ENCODE measurements around the gene SLCO3A1.

Gene SLCO3A1

DNA sequence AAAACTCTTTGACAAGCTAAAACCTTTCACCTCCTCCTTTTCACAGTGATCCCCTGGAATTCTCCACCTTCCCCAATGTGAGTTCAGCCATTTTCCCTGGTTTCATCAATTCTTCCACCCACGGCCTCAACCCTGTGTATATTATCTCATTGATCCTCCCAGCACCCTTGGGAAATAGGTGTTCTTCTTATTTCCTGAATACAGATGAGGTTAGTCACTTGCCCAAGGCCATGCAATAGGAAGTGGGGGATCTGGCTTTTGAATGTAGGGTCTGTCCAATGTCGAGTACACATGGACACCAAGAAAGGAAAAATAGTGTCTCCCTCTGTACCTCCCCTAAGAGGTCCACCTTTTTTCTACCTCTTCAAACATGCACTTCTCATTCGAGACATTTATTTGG is 277.4 kb downstream of the SLCO3A1 start:
- peaks cover 5% of the 10 kb centered on the region for H3K36me3 Mint-ChIP-seq (ENCODE audit: low read depth)
- ATAC-seq = no peak
- no peaks in the 10 kb centered on the region for H3K27me3 Mint-ChIP-seq
- no peaks in the 10 kb centered on the region for H3K9me3 Mint-ChIP-seq
- no peak overlapping the region for H3K27ac Mint-ChIP-seq
- DNase-seq = no peak
- no peaks in the 10 kb centered on the region for H3K4me1 Mint-ChIP-seq
- no peak overlapping the region for H3K4me3 Mint-ChIP-seq

DNA sequence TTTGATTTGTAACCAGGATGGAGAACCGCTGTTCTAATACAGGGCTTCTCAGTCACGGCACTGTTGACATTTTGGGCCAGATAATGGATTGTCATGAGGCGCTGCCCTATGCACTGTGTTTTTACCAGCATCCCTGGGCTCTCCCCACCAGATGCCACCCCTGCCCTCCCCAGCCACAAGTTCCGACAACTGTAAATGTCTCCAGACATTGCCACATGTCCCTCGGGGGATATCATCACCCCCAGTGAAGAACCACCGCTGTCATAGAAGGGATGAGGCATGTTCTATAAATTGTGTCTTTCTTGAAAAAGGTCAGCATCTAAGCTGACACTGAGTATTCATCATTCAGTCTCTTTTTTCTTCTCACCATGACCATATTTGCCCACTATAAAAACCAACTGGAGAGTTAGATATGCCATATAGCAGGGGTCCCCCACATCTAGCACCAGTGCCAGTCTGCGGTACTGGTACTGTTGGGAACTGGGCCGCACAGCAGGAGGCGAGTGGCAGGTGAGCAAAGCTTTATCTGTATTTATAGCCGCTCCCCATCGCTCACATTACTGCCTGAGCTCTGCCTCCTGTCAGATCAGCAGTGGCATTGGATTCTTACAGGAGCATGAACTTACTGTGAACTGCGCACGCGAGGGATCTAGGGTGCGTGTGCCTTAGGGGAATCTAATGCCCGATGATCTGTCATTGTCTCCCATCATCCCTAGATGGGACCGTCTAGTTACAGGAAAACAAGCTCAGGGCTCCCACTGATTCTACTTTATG is 279.7 kb downstream of the SLCO3A1 start:
- H3K27ac Mint-ChIP-seq = no peak overlapping the region
- no peak overlapping the region for H3K4me3 Mint-ChIP-seq
- peaks cover 5% of the 10 kb centered on the region for H3K36me3 Mint-ChIP-seq (ENCODE audit: low read depth)

DNA sequence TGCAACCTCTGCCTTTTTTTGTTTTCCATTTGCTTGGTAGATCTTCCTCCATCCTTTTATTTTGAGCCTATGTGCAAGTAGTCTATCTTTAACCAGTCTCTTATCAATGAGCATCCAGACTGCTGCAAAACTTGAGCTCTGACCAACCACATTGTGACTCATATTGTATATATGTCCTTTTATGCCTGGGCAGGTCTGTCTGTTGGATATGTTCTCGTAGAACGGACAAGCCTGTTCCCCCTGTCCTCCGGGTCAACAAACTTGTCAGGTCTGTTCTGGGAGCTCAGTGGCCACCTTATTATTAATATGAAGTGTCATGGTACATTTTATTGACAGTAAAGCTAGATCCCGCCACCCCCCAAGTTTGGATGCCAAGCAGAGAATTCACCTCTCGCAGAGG is 287.3 kb downstream of the SLCO3A1 start:
- Mint-ChIP-seq H3K4me3 (no peak overlapping the region), H3K4me1 (no peaks in the 10 kb centered on the region), H3K27me3 (no peaks in the 10 kb centered on the region), H3K9me3 (no peaks in the 10 kb centered on the region), H3K36me3 (ENCODE audit: low read depth) (no peaks in the 10 kb centered on the region), H3K27ac (no peak overlapping the region)
- ATAC-seq (no peak), DNase-seq (no peak)

More for the DNA sequence above, 279.7 kb downstream of the SLCO3A1 start:
- DNase-seq (no peak), ATAC-seq (no peak)
- H3K4me1 Mint-ChIP-seq = no peaks in the 10 kb centered on the region
- H3K9me3 Mint-ChIP-seq = no peaks in the 10 kb centered on the region
- no peaks in the 10 kb centered on the region for H3K27me3 Mint-ChIP-seq

DNA sequence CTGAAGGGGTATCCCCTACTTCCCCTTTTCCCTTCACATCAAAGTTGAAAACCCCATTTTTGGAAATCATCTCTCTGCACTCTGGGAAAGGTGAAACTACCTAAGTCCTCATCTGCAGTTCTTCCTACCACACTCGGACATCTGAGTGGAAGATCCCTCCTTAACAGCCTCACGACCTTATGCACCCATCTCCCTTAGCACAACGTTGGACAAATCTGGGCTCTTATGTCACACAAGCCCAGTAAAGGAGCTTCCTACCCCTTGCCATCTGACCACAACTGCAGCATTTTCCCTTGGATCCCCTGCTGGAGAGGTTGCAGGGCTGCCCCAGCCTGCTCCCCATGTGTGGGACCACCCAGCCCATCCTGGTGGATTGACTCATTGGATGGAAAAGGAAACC is 288.1 kb downstream of the SLCO3A1 start:
- H3K36me3 Mint-ChIP-seq (ENCODE audit: low read depth) = no peaks in the 10 kb centered on the region
- H3K27me3 Mint-ChIP-seq = no peaks in the 10 kb centered on the region
- H3K4me3 Mint-ChIP-seq = no peak overlapping the region
- no peak for ATAC-seq
- no peak overlapping the region for H3K27ac Mint-ChIP-seq
- no peaks in the 10 kb centered on the region for H3K9me3 Mint-ChIP-seq
- H3K4me1 Mint-ChIP-seq = no peaks in the 10 kb centered on the region
- DNase-seq = no peak

DNA sequence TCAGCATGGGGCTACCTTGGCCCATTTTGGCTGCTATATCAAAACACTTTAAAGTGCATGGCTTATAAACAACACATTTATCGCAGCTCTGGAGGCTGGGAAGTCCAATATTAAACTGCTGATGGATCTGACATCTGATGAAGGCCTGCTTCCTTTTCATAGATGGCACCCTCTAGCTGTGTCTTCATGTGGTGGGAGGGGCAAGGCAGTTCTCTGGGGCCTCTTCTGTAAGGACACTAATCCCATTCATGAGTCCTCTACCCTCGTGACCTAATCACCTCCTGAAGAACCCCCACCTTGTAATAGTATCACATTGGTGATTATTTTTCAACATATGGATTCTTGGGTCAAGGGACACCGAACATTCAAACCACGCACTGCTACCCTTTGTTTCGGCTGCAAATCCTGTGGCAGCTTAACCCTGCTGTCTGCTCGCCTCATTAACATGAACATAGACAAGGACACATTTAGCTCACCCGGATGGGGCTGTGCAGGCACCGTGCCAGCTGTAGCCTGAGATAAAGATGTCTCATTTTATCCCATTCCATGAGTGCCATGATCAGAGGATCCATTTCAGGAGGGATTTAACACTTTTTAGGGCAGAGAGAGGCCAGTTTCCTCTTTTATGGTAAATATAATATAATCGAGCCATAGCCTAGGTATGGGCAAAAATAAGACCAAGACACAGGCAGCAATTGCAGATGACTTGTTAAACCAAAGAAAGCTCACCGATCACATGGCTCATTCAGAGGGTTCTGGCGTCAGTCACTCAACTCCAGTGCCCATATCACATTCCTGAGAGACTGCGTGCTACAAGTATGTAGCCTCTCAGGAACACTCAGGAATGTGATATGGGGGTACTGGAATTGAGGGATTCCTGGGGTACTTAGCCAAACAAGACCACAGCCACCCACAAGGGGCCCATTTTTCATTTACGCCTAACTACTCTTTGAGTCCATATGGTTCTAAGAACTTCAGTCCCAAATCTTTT is 289.0 kb downstream of the SLCO3A1 start:
- Mint-ChIP-seq H3K36me3 (ENCODE audit: low read depth) (no peaks in the 10 kb centered on the region), H3K4me1 (no peaks in the 10 kb centered on the region), H3K9me3 (no peaks in the 10 kb centered on the region), H3K4me3 (no peak overlapping the region), H3K27ac (no peak overlapping the region), H3K27me3 (no peaks in the 10 kb centered on the region)
- no peak for ATAC-seq
- no peak for DNase-seq

DNA sequence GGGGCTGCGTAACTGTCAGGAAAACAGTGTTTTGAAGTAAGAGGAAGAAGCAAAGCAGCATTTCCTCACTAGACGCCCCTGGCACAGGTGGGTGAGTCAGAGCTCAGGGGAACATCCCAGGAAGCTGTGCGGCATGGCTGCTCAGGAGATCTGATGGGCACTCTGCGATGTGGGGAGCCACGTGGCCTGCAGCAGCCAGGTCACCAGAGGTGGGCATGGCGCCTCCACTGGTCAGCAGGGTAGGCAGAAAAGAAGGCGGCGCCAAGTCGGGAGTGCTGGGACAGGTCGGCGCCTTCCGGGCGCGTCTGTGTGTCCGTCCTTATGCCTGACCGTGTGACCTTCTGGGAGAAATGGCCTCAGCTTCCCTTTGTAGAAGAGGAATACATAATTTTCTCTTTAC is 290.3 kb downstream of the SLCO3A1 start:
- ATAC-seq = no peak

DNA sequence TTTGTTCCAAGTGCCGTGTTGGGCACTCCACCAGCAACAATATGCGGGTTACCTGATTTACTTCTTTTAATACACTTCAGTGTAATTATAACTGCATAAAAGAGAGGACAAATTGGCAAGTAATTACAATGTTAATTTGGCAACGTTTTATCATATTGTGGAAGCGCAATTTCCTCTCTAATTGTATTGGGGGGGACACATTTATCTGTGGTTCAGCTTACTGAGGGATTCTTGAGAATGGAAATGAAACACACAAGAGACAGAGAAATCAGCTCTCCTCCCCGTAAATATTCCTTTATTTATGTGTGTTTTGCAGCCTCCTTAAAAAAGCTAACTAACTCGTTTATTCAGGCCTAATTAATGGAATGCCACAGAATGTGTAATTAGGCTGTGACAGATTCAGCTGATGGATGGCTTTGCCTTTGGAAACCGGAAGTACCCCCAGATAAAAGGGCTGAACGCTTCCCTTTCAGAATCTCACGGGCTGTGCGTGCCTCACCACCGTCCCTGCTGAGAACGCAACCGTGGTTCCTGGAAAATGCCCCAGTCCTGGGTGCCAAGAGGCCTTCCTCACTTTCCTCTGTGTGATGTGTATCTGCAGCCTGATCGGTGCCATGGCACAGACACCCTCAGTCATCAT is 293.1 kb downstream of the SLCO3A1 start:
- no peaks in the 10 kb centered on the region for H3K9me3 Mint-ChIP-seq
- peaks cover 6% of the 10 kb centered on the region for H3K36me3 Mint-ChIP-seq (ENCODE audit: low read depth)
- H3K4me1 Mint-ChIP-seq = no peaks in the 10 kb centered on the region
- DNase-seq (no peak), ATAC-seq (no peak)
- H3K4me3 Mint-ChIP-seq = no peak overlapping the region
- no peaks in the 10 kb centered on the region for H3K27me3 Mint-ChIP-seq
- H3K27ac Mint-ChIP-seq = no peak overlapping the region

More for the DNA sequence above, 290.3 kb downstream of the SLCO3A1 start:
- Mint-ChIP-seq H3K4me1 (no peaks in the 10 kb centered on the region), H3K4me3 (no peak overlapping the region), H3K27me3 (no peaks in the 10 kb centered on the region), H3K36me3 (ENCODE audit: low read depth) (no peaks in the 10 kb centered on the region), H3K27ac (no peak overlapping the region), H3K9me3 (no peaks in the 10 kb centered on the region)
- DNase-seq = no peak

DNA sequence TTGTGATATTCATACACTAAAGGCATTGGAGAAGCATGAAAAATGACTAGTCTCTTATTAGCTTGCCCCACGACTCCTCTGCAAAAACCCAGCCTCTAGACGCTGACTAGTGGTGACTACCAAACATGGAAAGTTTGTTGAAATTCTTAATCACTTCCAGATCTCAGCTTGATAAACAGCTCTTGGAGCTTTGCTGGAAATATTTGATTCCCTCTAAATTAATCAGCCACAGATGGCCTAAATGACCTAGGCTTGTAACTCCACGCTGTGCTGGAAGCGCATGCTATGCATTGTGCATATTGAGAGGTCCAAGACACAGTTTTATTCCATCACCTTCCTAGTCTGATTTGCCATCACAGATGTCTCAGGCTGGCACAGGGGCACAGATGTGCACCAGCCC is 295.5 kb downstream of the SLCO3A1 start:
- H3K4me1 Mint-ChIP-seq = no peaks in the 10 kb centered on the region
- no peak overlapping the region for H3K4me3 Mint-ChIP-seq
- H3K36me3 Mint-ChIP-seq (ENCODE audit: low read depth) = peaks cover 12% of the 10 kb centered on the region
- DNase-seq = no peak
- H3K27ac Mint-ChIP-seq = no peak overlapping the region
- no peak for ATAC-seq
- no peaks in the 10 kb centered on the region for H3K9me3 Mint-ChIP-seq
- no peaks in the 10 kb centered on the region for H3K27me3 Mint-ChIP-seq

DNA sequence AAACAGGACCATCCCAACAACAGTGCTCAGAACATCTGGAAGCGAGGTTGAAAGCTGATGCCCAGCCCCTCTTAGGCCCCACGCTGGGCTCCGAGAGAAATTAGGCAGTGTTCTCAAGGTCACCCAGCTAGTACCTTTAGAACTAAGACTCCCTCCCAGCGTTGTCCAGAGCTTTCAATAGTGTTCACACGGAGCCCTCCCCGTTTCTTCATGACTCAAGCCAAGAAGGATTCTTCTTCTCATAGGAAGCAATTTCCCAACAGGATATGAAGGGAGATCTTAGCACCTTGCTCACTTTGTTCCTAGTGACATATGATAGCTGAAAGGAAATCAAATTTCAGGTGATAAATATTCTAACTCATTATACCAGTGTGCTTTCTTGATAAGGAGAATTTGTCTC is 296.0 kb downstream of the SLCO3A1 start:
- H3K27ac Mint-ChIP-seq = no peak overlapping the region
- no peaks in the 10 kb centered on the region for H3K4me1 Mint-ChIP-seq
- ATAC-seq (no peak), DNase-seq (no peak)
- no peaks in the 10 kb centered on the region for H3K9me3 Mint-ChIP-seq
- H3K27me3 Mint-ChIP-seq = no peaks in the 10 kb centered on the region
- no peak overlapping the region for H3K4me3 Mint-ChIP-seq
- H3K36me3 Mint-ChIP-seq (ENCODE audit: low read depth) = peaks cover 12% of the 10 kb centered on the region

DNA sequence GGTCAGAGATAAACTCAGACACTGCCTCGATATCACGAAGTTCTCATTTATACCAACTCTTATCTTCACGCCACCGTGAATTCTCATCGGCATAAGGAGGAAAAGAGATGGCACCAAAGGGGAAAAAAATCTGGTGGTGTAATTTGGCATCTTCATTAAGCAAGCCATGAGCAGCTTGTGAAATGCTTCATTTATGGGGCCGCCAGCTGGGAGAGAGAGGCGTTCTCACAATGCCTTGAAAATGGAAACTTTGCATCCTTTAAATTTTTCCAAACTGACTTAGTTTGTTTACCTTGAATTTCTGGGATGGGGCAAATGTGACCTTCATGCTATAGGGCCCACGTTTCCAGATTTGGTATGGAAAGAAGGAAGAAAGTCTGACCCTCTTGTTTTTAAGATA is 297.7 kb downstream of the SLCO3A1 start:
- H3K9me3 Mint-ChIP-seq = no peaks in the 10 kb centered on the region
- no peak overlapping the region for H3K4me3 Mint-ChIP-seq
- DNase-seq = no peak
- no peak for ATAC-seq
- no peak overlapping the region for H3K27ac Mint-ChIP-seq
- no peaks in the 10 kb centered on the region for H3K4me1 Mint-ChIP-seq
- H3K36me3 Mint-ChIP-seq (ENCODE audit: low read depth) = peaks cover 12% of the 10 kb centered on the region
- H3K27me3 Mint-ChIP-seq = no peaks in the 10 kb centered on the region

DNA sequence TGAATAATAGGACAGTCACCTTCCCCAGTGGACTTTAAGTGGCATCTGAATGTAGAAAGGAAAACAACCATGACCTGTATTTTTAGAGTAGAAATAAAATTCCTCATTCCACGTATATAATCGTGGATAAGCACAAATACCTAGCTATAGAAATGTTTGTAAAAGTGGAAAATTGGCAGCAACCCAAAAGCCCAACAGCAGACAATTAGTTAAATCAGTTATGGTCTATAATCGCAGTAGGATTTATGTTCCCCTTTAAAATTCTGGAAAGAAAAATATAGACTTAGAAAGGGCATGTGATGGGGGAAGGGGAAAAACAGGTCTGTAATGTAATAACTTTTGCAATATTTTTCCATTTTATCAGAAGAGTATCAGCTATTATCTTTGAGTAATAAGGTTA is 298.2 kb downstream of the SLCO3A1 start:
- H3K4me1 Mint-ChIP-seq = no peaks in the 10 kb centered on the region
- DNase-seq (no peak), ATAC-seq (no peak)
- H3K36me3 Mint-ChIP-seq (ENCODE audit: low read depth) = peaks cover 12% of the 10 kb centered on the region
- H3K4me3 Mint-ChIP-seq = no peak overlapping the region
- no peaks in the 10 kb centered on the region for H3K9me3 Mint-ChIP-seq
- no peaks in the 10 kb centered on the region for H3K27me3 Mint-ChIP-seq
- no peak overlapping the region for H3K27ac Mint-ChIP-seq

DNA sequence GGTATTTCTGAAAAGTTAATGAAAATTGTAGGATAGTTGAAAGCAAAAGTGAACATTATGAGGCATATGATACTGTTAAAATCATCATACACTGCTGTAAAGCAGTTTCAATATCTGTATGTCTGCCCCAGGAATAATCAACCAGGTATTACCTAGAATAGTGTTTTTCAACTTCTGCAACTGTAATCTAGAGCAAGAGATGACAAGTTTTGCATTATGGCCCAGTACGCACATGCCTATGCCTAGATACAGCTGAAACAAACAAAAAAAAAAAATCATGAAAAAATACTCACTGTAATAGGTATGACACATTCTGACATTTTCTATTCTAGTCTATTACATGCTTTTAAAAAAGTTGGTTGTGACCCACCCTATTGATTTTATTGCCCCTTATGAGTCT is 299.5 kb downstream of the SLCO3A1 start:
- no peaks in the 10 kb centered on the region for H3K9me3 Mint-ChIP-seq
- H3K27me3 Mint-ChIP-seq = no peaks in the 10 kb centered on the region
- no peak overlapping the region for H3K27ac Mint-ChIP-seq
- H3K4me3 Mint-ChIP-seq = no peak overlapping the region
- H3K36me3 Mint-ChIP-seq (ENCODE audit: low read depth) = peaks cover 12% of the 10 kb centered on the region
- H3K4me1 Mint-ChIP-seq = peaks cover 3% of the 10 kb centered on the region
- DNase-seq (no peak), ATAC-seq (no peak)

DNA sequence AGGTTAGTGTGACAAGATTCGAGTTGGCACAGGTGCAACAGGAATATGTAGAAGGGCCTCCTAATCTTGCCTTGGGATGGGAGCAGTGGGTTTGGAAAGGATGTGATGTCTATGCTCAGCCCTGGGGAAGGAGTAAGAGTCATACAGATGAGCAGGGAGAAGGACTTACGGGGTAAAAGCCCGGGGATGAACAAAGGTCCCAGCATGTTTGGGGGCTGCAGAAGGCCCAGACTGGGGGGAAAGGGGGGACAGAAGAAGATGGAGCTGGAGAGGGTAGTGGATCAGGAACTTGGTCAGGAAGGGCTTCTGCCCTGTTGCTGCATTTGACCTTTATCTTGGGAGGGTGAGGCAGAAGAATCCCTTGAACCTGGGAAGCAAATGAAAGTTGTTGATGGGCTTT is 300.1 kb downstream of the SLCO3A1 start:
- H3K4me1 Mint-ChIP-seq = peaks cover 9% of the 10 kb centered on the region
- H3K9me3 Mint-ChIP-seq = no peaks in the 10 kb centered on the region
- H3K27me3 Mint-ChIP-seq = no peaks in the 10 kb centered on the region
- DNase-seq (no peak), ATAC-seq (no peak)
- peaks cover 12% of the 10 kb centered on the region for H3K36me3 Mint-ChIP-seq (ENCODE audit: low read depth)
- H3K4me3 Mint-ChIP-seq = no peak overlapping the region
- H3K27ac Mint-ChIP-seq = no peak overlapping the region

DNA sequence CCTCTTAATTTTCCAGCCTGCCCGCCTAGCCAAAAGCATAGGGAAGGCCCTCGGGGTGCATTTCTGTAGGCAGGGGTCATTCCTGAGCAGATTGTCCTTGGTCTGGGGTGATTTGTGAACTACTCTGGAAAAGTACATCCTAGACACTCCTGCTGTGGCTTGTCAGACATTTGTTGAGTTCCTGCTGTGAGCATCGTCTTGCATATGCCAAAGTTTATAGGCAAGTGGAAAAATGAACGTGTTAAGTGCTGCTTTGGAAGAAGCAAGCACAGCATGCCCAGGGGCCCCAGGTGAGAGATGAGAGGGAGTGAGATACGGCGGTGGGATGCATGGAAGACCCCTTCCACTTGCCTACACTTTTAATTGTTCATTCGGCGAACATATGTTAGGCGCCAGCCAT is 302.4 kb downstream of the SLCO3A1 start:
- DNase-seq = no peak
- Mint-ChIP-seq H3K27me3 (no peaks in the 10 kb centered on the region), H3K9me3 (no peaks in the 10 kb centered on the region), H3K27ac (no peak overlapping the region), H3K4me3 (no peak overlapping the region), H3K4me1 (peaks cover 14% of the 10 kb centered on the region), H3K36me3 (ENCODE audit: low read depth) (peaks cover 8% of the 10 kb centered on the region)
- no peak for ATAC-seq
